Mucosa of rectum (tissue), 2 donors: ENCODE data around the gene NRAP.

Source experiments
- H3K27ac ChIP-seq, 2 donors: one replicate each; pipeline ENCODE4 v1.7.0; 2013; ENCODE audit warnings: inconsistent platforms in 2 of 2, low read depth in 2 of 2, low read length in 2 of 2
- H3K27me3 ChIP-seq, 2 donors: one replicate each; pipeline ENCODE4 v1.7.0; 2013; ENCODE audit warnings: low read length in 2 of 2; ENCODE audit not compliant: control insufficient read depth in 2 of 2, insufficient read depth in 2 of 2
- H3K36me3 ChIP-seq, 2 donors: one replicate each; pipeline ENCODE4 v1.7.0; 2013; ENCODE audit warnings: low read length in 2 of 2; ENCODE audit not compliant: control insufficient read depth in 2 of 2, insufficient read depth in 2 of 2
- H3K4me1 ChIP-seq, 2 donors: one replicate each; pipeline ENCODE4 v1.7.0; 2013; ENCODE audit warnings: low read length in 2 of 2, mild to moderate bottlenecking in 1 of 2; ENCODE audit not compliant: control insufficient read depth in 2 of 2, insufficient read depth in 2 of 2
- H3K4me3 ChIP-seq, 2 donors: one replicate each; pipeline ENCODE4 v1.7.0; 2013; ENCODE audit warnings: low read length in 2 of 2
- H3K9ac ChIP-seq, 2 donors: one replicate each; pipeline ENCODE4 v1.7.0; 2013; ENCODE audit warnings: low read length in 2 of 2, low read depth in 1 of 2, mild to moderate bottlenecking in 1 of 2
- H3K9me3 ChIP-seq, 2 donors: one replicate each; pipeline ENCODE4 v1.7.0; 2013; ENCODE audit warnings: low read length in 2 of 2; ENCODE audit not compliant: control insufficient read depth in 2 of 2
- donor health status: healthy.
- donor health status: Normal muscosa, but diverticular disease.

Gene NRAP

DNA sequence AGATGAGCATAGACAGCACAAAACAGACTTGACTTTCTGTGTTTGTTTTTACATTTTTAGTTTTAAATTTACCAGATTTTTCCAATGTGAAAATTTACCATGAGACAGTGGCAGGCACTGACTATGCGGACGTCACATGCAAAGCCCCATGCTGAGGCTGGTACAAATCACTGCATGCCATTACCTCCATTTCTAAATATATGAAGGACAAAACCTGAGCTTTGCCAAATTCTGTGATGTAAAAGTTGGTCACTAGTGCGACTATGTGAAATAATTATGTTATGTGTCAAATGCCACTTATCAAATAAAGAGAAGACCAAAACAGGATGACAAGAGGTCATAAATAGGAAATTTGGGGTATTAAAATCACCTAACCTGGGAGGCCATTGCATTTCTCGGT is 22.1 kb downstream of the NRAP start:
- peaks cover 15 to 27% of the 10 kb centered on the region in 2 donors for H3K4me1 ChIP-seq
- no peak overlapping the region for H3K9ac ChIP-seq
- no peaks in the 10 kb centered on the region for H3K36me3 ChIP-seq
- no peak overlapping the region for H3K27ac ChIP-seq
- no peaks in the 10 kb centered on the region for H3K9me3 ChIP-seq
- H3K27me3 ChIP-seq, result no peaks in the 10 kb centered on the region
- no peak overlapping the region for H3K4me3 ChIP-seq

GRCh38 chr10:113639966-113640365 is 23.9 kb downstream of the NRAP start:
- Histone ChIP-seq H3K27me3 (no peaks in the 10 kb centered on the region), H3K27ac (no peak overlapping the region), H3K9ac (no peak overlapping the region), H3K4me3 (no peak overlapping the region), H3K9me3 (no peaks in the 10 kb centered on the region), H3K4me1 (peaks cover 12 to 17% of the 10 kb centered on the region in 2 donors), H3K36me3 (no peaks in the 10 kb centered on the region)

GRCh38 chr10:113631684-113632367 is 32.0 kb downstream of the NRAP start:
- H3K36me3 ChIP-seq, result no peaks in the 10 kb centered on the region

DNA sequence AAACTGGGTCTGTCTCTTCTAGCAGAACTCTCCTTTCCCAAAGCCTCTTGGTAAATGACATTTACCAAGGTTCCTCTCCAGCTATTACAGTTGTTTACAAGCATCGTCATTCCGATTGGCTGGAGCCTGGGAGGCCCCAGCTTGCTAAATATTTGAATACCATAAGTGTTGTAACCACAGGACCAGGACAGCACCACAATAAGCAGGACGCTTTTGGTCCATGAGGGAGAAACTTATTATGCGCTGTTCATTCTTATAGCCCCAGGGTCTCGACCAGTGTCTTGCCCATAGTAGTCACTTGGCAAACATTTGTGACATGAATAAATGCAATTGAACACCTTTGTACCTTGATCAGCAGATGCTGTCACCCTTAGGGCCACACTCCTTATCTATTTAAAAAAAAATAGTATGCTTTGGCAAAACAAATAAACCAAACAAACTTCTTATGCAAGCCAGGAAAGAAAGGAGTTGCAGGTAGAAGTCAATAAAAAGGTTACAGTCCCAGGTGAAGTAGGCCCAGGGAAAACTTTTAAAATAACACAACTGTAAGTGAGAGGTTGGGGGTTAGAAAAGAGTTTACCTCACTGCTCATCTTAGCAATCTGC is 32.8 kb downstream of the NRAP start:
- no peaks in the 10 kb centered on the region for H3K27me3 ChIP-seq
- H3K4me1 ChIP-seq, result peaks cover 5 to 37% of the 10 kb centered on the region in 2 donors
- H3K9ac ChIP-seq, result no peak overlapping the region
- H3K9me3 ChIP-seq, result no peaks in the 10 kb centered on the region
- H3K36me3 ChIP-seq, result no peaks in the 10 kb centered on the region
- no peak overlapping the region for H3K4me3 ChIP-seq
- peak overlapping the region in 1 of 2 donors; percentile 9 for H3K27ac ChIP-seq

More at GRCh38 chr10:113631684-113632367, 32.0 kb downstream of the NRAP start:
- H3K27ac ChIP-seq, result no peak overlapping the region
- no peak overlapping the region for H3K4me3 ChIP-seq
- H3K9me3 ChIP-seq, result no peaks in the 10 kb centered on the region
- H3K27me3 ChIP-seq, result no peaks in the 10 kb centered on the region
- H3K9ac ChIP-seq, result no peak overlapping the region
- peaks cover 5 to 33% of the 10 kb centered on the region in 2 donors for H3K4me1 ChIP-seq

DNA sequence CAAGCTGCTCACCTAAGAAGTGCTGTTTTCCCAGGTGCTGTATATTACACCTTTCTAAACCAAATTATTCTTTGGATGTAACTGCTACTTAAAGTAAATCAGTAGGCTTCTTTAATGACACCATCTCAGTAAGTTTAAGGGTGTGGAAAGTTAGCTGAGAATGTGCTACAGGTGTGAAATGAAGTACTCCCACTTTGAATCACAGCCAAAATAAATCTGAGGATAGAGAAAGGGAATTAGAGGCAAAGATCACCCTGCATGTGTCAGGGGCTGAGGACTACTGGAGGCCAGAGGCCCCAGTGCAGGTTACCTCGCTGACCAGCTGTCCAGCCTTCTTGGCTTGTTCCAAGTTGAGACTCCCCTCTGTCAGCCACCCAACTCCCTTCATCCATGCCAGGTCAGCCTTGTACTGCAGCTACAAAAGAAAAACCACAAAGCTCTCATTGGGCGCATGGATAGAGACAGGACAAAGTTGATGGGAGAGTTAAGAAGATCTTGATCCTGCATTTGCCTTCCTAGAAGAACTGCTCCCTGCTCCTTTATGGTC is 35.2 kb downstream of the NRAP start:
- Histone ChIP-seq H3K4me3 (no peak overlapping the region), H3K4me1 (peaks cover 9 to 49% of the 10 kb centered on the region in 2 donors), H3K36me3 (no peaks in the 10 kb centered on the region), H3K27ac (peak overlapping the region in 1 of 2 donors; percentile 41), H3K9me3 (no peaks in the 10 kb centered on the region), H3K9ac (no peak overlapping the region), H3K27me3 (no peaks in the 10 kb centered on the region)

GRCh38 chr10:113627836-113628235 is 36.0 kb downstream of the NRAP start:
- H3K27me3 ChIP-seq, result no peaks in the 10 kb centered on the region
- H3K9me3 ChIP-seq, result no peaks in the 10 kb centered on the region
- no peak overlapping the region for H3K4me3 ChIP-seq
- no peaks in the 10 kb centered on the region for H3K36me3 ChIP-seq
- peaks cover 9 to 49% of the 10 kb centered on the region in 2 donors for H3K4me1 ChIP-seq
- H3K9ac ChIP-seq, result no peak overlapping the region
- peak overlapping the region in 1 of 2 donors; percentile 41 for H3K27ac ChIP-seq

- no peaks in the 10 kb centered on the region for H3K9me3 ChIP-seq
- H3K9ac ChIP-seq, result no peak overlapping the region
- H3K4me1 ChIP-seq, result peaks cover 9 to 47% of the 10 kb centered on the region in 2 donors
- no peaks in the 10 kb centered on the region for H3K27me3 ChIP-seq
- no peak overlapping the region for H3K4me3 ChIP-seq
- H3K36me3 ChIP-seq, result no peaks in the 10 kb centered on the region
- no peak overlapping the region for H3K27ac ChIP-seq
Observed at GRCh38 chr10:113626809-113627355, 37.0 kb downstream of the NRAP start.

GRCh38 chr10:113625461-113626186 is 38.2 kb downstream of the NRAP start:
- Histone ChIP-seq H3K9me3 (no peaks in the 10 kb centered on the region), H3K9ac (no peak overlapping the region), H3K27ac (peak overlapping the region; percentile 68 to 74), H3K27me3 (no peaks in the 10 kb centered on the region), H3K36me3 (no peaks in the 10 kb centered on the region), H3K4me3 (no peak overlapping the region), H3K4me1 (peaks cover 7 to 34% of the 10 kb centered on the region in 2 donors)

DNA sequence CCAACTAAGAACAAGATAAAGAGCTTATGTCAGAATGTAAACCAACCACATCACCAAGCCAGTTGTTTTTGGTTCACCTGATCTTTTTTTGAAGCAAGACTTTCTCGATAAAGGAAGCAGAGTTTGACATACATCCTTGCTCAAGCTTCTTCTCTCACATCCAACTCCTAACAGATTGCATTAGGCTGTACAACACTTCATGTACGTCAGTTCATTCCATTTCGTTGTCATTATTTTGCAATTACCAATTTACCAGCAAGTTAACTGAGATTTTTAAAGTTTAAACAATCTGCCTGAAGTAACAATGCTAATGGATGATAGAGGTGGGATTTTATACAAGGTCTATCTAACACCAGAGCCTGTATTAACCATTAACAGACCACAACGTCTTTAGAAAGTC is 41.0 kb downstream of the NRAP start:
- Histone ChIP-seq H3K4me1 (peaks cover 7 to 20% of the 10 kb centered on the region in 2 donors), H3K36me3 (no peaks in the 10 kb centered on the region), H3K27ac (no peak overlapping the region), H3K9ac (no peak overlapping the region), H3K4me3 (no peak overlapping the region), H3K27me3 (no peaks in the 10 kb centered on the region), H3K9me3 (no peaks in the 10 kb centered on the region)

DNA sequence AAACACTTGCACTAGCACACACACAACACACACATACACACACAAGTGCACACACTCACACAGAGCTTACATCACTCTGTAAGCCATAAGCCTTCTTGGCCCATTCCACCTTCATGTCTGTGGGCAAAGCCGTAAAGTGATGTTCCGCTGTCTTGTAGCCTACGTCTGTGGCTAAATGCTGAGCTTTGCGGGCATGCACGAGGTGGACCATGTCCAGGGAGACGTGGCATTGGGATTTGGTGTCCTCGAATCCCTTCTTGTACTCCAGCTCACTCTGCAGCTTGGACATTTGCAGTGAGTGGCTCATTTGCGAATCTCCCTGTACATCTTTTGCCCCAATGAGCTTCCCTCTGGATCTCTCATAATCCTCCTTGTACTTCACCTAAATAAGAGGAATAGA is 42.0 kb downstream of the NRAP start:
- H3K27me3 ChIP-seq, result no peaks in the 10 kb centered on the region
- peaks cover 4 to 16% of the 10 kb centered on the region in 2 donors for H3K4me1 ChIP-seq
- H3K36me3 ChIP-seq, result no peaks in the 10 kb centered on the region
- H3K27ac ChIP-seq, result no peak overlapping the region
- H3K4me3 ChIP-seq, result no peak overlapping the region
- no peak overlapping the region for H3K9ac ChIP-seq
- H3K9me3 ChIP-seq, result no peaks in the 10 kb centered on the region
